Measurements from ENCODE around the gene CDH11. TPM values are rescaled to one million over a fixed set of nuclear protein-coding genes. Genes with fewer than 3 reads are reported as not detected.
A peak's percentile ranks its signal among the peaks of the same experiment; 100 is the strongest.

Gene CDH11
- total RNA-seq, 1 experiment from 2014 or later = 0.64 TPM

DNA sequence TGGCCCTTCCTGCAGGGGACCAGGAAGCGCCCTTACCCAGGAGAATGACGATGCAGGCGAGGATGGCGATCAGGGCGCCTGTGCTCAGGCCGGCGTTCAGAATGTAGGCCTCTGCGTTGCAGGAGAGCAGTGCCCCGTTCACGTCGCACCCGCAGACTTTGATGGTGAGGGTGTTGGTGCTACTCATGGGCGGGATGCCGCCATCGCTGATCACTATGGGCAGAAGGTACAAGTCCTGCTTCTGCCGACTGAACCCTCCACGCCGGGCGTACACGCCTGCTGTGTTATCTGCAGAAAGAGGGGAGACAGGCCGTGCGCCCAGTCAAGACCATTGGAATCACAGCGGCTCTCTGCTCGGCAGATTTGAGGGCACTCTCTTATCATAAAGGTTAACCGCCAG, 171.1 kb downstream of the CDH11 start:
- no peak overlapping the region for H3K27ac ChIP-seq (ENCODE audit: low read length)
- DNase-seq (ENCODE audit: low read depth, low spot score) (no peak), ATAC-seq (no peak)
- H3K9me3 ChIP-seq (ENCODE audit: control insufficient read depth, insufficient read depth, low read depth, low read length) = no peaks in the 10 kb centered on the region
- H3K4me3 ChIP-seq (ENCODE audit: low read depth in 2 of 2, low read length in 2 of 2) = no peak overlapping the region
- TF ChIP-seq, protein P1, sequence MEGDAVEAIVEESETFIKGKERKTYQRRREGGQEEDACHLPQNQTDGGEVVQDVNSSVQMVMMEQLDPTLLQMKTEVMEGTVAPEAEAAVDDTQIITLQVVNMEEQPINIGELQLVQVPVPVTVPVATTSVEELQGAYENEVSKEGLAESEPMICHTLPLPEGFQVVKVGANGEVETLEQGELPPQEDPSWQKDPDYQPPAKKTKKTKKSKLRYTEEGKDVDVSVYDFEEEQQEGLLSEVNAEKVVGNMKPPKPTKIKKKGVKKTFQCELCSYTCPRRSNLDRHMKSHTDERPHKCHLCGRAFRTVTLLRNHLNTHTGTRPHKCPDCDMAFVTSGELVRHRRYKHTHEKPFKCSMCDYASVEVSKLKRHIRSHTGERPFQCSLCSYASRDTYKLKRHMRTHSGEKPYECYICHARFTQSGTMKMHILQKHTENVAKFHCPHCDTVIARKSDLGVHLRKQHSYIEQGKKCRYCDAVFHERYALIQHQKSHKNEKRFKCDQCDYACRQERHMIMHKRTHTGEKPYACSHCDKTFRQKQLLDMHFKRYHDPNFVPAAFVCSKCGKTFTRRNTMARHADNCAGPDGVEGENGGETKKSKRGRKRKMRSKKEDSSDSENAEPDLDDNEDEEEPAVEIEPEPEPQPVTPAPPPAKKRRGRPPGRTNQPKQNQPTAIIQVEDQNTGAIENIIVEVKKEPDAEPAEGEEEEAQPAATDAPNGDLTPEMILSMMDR (IDR thresholded peaks at IDR 0.05) = no peak
- TF ChIP-seq SIN3A (IDR thresholded peaks at IDR 0.05; ENCODE audit: borderline replicate concordance, insufficient read depth, low read depth, low read length) (no peak), REST (IDR thresholded peaks at IDR 0.05; ENCODE audit: insufficient read depth in 1 of 2, low read depth in 2 of 2, low read length in 1 of 2) (no peak), POLR2AphosphoS5 (IDR thresholded peaks at IDR 0.05; ENCODE audit: low read depth, low read length) (no peak), TCF7L2 (IDR thresholded peaks at IDR 0.05; ENCODE audit: low read depth, low read length) (no peak)
- ChIA-PET CTCF (no interaction called here), POLR2A (interaction anchor here (0.6 kb wide), 1 partner anchor 548 kb away, joined by 6 read pairs; no protein-coding TSS in a partner anchor)
- no peaks in the 10 kb centered on the region for H3K36me3 ChIP-seq (ENCODE audit: control insufficient read depth, insufficient read depth, low read length)
- intact Hi-C loops (cut with micrococcal nuclease; ENCODE audit: unreplicated experiment) = no loop called here
- no peaks in the 10 kb centered on the region for H3K4me1 ChIP-seq (ENCODE audit: control insufficient read depth, insufficient read depth, low read length)
- in situ Hi-C loops (cut with HindIII; ENCODE audit: low pct_unique_long_range_greater_than_20kb, low sequenced_read_pairs) = no loop called here
- no peaks in the 10 kb centered on the region for H3K27me3 ChIP-seq (ENCODE audit: control insufficient read depth, insufficient read depth, low read length)
- no TSS peak for BruUV-seq (replicated peaks)

- Histone ChIP-seq H3K9me3 (ENCODE audit: control insufficient read depth, insufficient read depth, low read depth, low read length) (no peaks in the 10 kb centered on the region), H3K27me3 (ENCODE audit: control insufficient read depth, insufficient read depth, low read length) (no peaks in the 10 kb centered on the region), H3K27ac (ENCODE audit: low read length) (no peak overlapping the region), H3K36me3 (ENCODE audit: control insufficient read depth, insufficient read depth, low read length) (no peaks in the 10 kb centered on the region), H3K4me3 (ENCODE audit: low read depth in 2 of 2, low read length in 2 of 2) (no peak overlapping the region), H3K4me1 (ENCODE audit: control insufficient read depth, insufficient read depth, low read length) (no peaks in the 10 kb centered on the region)
- BruUV-seq (replicated peaks) = no TSS peak
- TF ChIP-seq SIN3A (IDR thresholded peaks at IDR 0.05; ENCODE audit: borderline replicate concordance, insufficient read depth, low read depth, low read length) (no peak), TCF7L2 (IDR thresholded peaks at IDR 0.05; ENCODE audit: low read depth, low read length) (no peak), POLR2AphosphoS5 (IDR thresholded peaks at IDR 0.05; ENCODE audit: low read depth, low read length) (no peak), REST (IDR thresholded peaks at IDR 0.05; ENCODE audit: insufficient read depth in 1 of 2, low read depth in 2 of 2, low read length in 1 of 2) (no peak)
- TF ChIP-seq, protein P1 (IDR thresholded peaks at IDR 0.05) = peak; percentile 22
- ChIA-PET POLR2A (no interaction called here), CTCF (no interaction called here)
- DNase-seq (ENCODE audit: low read depth, low spot score) (no peak), ATAC-seq (no peak)
- intact Hi-C loops (cut with micrococcal nuclease; ENCODE audit: unreplicated experiment) = no loop called here
- in situ Hi-C loops (cut with HindIII; ENCODE audit: low pct_unique_long_range_greater_than_20kb, low sequenced_read_pairs) = no loop called here
These were observed 171.6 kb downstream of the CDH11 start for GRCh38 chr16:64950262-64950661.
